ENCODE results near the gene GTF2H2C_2.
"Not testable (repeated sequence)": the region's sequence is repeated elsewhere in the genome, so short reads cannot be mapped to it uniquely, and the experiment has no call there.

The GTF2H2C_2 gene

DNA sequence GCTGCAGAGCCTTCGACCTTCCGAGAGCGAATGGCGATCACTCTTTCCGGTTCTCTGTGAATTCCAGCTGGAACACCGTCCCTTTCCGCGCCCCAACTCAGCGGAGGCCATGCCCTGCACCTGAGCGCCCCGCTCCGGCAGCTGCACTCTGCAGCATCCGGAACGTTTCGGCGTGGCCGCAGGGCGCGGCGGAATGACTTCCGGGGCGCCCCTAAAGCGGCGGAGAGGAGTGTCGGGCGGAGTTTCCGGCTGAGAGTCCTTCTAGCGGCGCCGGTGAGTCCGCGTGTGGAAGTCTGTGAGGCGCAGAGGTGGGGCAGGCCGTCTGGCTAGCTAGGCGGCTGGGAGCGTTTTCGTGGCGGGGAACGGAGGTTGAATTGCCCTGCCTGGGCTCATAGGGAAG, at the start of gene GTF2H2C_2:
GTF2H2C_2 (plus strand) TSS at position 252 of the 400 bp plus-strand sequence.
- H3K36me3 ChIP-seq; H3K27me3 ChIP-seq; intact Hi-C loops (cut with DNase I; ENCODE audit: low total_unique reads); H3K27ac ChIP-seq; H3K9me3 ChIP-seq; H3K4me1 ChIP-seq; H3K4me3 ChIP-seq; DNase-seq: not testable (repeated sequence)

DNA sequence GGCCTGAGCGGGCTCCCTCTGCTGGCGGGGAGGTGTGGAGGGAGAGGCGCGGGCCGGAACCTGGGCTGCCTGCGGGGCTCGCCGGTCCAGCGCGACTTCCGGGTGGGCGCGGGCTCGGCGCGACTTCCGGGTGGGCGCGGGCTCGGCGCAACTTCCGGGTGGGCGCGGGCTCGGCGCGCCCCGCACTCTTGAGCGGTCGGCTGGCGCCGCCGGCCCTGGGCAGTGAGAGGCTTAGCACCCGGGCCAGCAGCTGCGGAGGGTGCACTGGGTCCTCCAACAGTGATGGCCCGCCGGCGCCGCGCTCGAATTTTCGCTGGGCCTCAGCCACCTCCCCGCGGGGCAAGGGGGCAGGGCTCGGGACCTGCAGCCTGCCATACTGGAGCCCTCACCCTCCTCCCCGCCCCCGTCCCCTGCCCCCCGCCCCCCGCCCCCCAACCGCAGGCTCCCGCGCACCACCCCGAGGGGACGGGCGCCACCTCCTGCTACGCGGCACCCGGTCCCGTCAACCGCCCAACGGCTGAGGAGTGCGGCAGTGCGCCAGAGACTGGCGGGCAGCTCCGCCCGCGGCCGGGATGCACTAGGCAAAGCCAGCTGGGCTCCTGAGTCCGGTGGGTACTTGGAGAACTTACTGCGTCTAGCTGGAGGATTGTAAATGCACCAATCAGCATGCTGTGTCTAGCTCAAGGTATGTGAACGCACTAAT, 14.0 kb upstream of the GTF2H2C_2 start:
- peak in 1 of 2 donors; percentile 59 for DNase-seq
- intact Hi-C loops (cut with DNase I; ENCODE audit: low total_unique reads); H3K4me1 ChIP-seq; H3K36me3 ChIP-seq; H3K27me3 ChIP-seq; H3K9me3 ChIP-seq: not testable (repeated sequence)
- peak overlapping the region; percentile 57 to 69 for H3K27ac ChIP-seq
- H3K4me3 ChIP-seq: peak overlapping the region; percentile 48 to 55

DNA sequence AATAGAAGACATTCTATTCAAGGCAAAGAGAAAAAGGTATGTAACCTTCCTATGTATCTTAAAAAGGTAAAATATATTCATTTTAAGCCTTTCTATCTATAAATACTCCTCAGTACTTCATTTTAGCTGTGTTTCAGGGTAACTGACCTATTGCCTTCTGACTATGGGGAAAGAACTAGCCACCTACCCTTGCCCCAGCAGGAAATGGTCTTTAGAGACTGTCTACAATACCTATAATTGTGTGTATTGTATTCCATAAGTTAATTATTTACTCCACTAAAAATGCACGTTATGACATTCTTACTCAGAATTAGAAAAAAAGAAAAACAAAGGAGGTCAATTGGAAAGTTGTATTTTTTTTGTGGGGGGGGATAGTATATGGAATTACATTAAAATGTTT, 6.2 kb downstream of the GTF2H2C_2 start:
- H3K4me3 ChIP-seq; DNase-seq; intact Hi-C loops (cut with DNase I; ENCODE audit: low total_unique reads); H3K4me1 ChIP-seq; H3K27ac ChIP-seq; H3K36me3 ChIP-seq; H3K9me3 ChIP-seq; H3K27me3 ChIP-seq: not testable (repeated sequence)

DNA sequence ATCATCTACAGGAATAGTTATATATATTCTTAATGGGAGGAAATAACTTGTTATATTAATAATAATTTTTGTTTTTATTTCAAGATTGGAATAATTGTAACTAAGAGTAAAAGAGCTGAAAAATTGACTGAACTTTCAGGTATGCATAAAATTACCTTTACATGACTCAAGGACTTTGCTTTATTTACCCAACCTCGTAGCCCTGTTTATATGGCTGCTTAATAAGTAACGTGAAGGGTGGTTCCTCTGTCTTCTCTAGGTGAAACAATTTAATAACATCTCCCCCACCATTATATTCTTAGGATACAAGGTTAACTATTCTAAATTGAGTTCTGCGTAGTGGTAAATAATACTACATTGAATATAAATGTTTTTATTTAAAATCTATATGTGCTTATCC, 8.0 kb downstream of the GTF2H2C_2 start:
- intact Hi-C loops (cut with DNase I; ENCODE audit: low total_unique reads); H3K9me3 ChIP-seq; H3K27me3 ChIP-seq; DNase-seq; H3K27ac ChIP-seq; H3K4me1 ChIP-seq; H3K4me3 ChIP-seq; H3K36me3 ChIP-seq: not testable (repeated sequence)

DNA sequence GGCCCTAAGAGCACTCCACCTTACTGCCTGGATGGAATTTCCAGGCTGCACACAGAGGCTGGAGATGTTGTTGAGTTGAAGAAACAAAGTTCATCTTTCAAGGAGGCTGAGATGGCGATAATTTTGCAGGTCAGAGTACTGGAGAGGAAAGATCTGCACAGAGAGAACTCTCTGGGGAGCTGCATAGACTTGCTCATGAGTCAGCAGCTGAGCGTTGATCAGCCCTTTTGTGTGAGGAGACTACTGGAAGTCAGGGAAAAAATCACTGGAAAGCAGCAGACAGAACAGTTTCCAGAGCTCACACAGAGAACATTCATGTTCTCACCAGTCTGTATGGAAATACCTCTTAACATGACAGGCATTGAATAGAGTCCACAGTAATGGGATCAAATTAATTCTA, 23.4 kb downstream of the GTF2H2C_2 start:
- H3K4me3 ChIP-seq; H3K9me3 ChIP-seq; H3K4me1 ChIP-seq; DNase-seq; H3K27ac ChIP-seq; H3K36me3 ChIP-seq; intact Hi-C loops (cut with DNase I; ENCODE audit: low total_unique reads); H3K27me3 ChIP-seq: not testable (repeated sequence)

DNA sequence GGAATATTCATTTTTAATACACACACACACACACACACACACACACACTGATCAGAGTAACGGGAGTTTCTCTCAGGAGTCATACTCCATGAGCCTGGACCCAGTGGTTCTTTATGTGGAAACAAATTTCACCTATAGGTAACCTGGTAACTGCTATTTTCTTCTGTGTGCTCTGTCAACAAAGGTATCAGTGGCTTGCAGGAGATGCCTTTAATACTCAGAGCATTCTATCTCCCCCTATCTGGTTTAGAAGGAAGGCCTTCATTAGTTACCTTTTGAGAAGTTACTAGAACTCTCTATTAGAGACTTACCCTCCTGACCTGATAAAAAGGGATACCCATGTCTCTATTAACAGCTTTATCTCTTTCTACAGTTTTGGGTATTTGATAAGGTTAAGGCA, 34.4 kb downstream of the GTF2H2C_2 start:
- H3K4me3 ChIP-seq; DNase-seq; H3K36me3 ChIP-seq; H3K27ac ChIP-seq; H3K27me3 ChIP-seq; H3K4me1 ChIP-seq; intact Hi-C loops (cut with DNase I; ENCODE audit: low total_unique reads); H3K9me3 ChIP-seq: not testable (repeated sequence)

DNA sequence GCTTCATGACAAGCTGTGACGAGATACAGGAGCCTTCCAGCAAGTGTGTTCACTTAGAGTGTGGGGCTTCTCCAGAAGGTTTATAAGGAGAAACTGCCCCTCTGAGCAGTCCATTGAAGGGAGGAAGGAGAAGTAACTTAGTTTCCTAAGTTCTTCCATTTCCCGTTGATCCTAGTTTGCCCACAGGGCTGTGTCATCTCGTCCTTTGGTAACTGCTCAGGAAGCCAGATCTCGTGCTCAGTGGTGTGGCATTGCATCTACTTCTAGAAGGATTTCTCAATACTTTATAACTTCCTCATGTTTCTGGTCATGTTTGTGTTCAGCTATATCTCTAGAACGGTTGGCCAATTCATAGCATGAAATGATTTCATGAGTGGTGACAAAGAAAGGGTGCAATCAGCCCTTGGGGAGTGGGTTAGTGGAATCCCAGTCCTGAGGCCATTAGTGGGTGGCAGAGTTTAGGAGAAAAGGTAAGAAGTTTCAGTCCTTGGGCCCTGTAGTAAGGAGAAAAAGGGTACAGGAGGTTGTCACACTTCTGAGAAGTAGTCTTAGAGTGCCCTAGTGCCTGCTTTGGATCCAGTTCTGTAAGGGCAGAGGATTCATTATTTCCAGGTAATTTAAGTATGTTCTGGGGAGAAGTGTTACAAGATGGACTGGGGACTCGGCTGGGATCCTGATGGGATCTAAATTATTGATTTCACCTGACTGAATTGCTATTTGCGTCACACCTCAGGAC, 36.2 kb downstream of the GTF2H2C_2 start:
- DNase-seq; intact Hi-C loops (cut with DNase I; ENCODE audit: low total_unique reads); H3K27ac ChIP-seq; H3K9me3 ChIP-seq; H3K4me1 ChIP-seq; H3K27me3 ChIP-seq; H3K4me3 ChIP-seq; H3K36me3 ChIP-seq: not testable (repeated sequence)

DNA sequence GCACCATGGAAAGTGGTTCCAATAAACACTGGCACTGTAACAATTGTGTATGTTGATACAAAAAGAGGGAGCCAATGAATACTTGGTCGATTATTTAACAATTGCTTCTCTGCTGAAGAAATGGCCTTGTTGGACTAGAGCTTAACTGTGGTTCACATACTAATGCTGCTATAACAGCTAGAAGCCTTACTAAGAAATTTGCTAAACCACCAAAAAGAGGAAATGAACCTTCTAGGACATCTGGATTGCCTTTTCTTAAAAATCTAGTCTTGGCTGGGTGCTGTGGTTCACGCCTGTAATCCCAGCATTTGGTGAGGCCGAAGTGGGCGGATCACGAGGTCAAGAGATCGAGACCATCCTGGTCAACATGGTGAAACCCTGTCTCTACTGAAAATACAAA, 41.9 kb downstream of the GTF2H2C_2 start:
- H3K36me3 ChIP-seq: not testable (repeated sequence)

DNA sequence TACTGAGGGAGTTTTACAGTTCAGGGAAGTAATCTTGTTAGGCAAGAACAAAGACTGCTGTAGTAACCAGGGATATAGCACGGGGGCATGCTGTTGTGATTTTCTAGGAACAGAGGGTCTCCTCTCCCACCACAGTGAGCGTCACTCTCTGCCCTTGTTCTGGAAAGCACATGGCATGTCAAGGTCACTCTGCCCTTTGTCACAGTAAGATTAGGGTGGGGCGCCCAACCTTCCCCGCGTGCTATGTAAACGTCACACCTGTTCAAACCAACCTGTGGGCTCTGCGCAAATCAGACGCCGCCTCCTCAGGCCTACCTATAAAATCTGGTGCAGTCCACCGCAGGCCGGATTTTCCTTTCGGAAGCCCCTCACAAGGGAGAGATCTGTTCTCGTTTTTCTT, 44.0 kb downstream of the GTF2H2C_2 start:
- H3K9me3 ChIP-seq; H3K4me1 ChIP-seq; H3K27ac ChIP-seq; H3K36me3 ChIP-seq; DNase-seq; H3K4me3 ChIP-seq; intact Hi-C loops (cut with DNase I; ENCODE audit: low total_unique reads); H3K27me3 ChIP-seq: not testable (repeated sequence)

More for the DNA sequence above, 41.9 kb downstream of the GTF2H2C_2 start:
- H3K4me3 ChIP-seq; intact Hi-C loops (cut with DNase I; ENCODE audit: low total_unique reads); H3K4me1 ChIP-seq; H3K27me3 ChIP-seq; H3K9me3 ChIP-seq; DNase-seq; H3K27ac ChIP-seq: not testable (repeated sequence)

DNA sequence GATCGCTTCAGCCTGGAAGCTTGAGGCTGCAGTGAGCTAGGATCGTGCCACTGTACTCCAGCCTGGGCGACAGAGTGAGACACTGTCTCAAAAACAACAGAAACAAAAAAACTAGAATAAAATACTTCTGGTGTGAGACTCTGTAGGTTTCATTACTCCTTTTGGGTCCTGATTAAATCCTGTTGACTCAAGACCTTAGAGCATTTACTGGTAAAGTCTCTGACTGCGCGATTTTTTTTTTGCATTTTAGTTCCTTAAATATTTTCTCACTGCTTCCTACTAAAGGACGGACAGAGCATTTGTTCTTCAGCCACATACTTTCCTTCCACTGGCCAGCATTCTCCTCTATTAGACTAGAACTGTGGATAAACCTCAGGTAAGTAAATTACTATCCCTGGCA, 46.8 kb downstream of the GTF2H2C_2 start:
- intact Hi-C loops (cut with DNase I; ENCODE audit: low total_unique reads); H3K4me1 ChIP-seq; H3K36me3 ChIP-seq; H3K4me3 ChIP-seq; H3K9me3 ChIP-seq; H3K27ac ChIP-seq; H3K27me3 ChIP-seq; DNase-seq: not testable (repeated sequence)

DNA sequence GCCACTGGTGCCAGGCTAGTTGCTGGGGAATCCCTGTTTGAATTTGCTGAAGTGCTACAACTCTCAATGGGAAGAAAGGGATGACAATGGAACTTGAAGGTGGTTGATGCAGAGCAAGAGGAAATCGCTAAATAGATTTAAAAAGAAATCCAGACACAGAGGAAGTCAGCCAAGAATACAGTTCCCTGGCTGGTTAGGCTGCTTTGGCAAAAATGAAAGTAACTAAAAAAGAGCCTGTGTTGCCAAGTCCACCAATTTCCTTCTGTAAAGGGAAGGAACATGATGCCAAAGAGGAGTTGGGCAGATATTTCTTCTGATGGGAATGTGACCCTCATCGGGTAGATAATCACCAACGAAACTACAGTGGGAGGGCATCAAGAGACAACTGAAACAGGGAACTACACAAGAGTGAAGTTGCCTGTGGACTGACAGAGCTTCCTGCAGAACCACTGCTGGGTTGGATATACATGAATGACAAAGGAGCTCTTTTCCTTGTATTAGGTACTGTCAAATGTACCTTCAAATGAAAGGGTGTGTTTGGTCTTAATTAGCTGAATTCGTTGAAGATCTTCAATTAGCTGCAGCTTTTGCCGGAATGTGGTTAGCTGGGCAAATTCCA, 49.0 kb downstream of the GTF2H2C_2 start:
- H3K9me3 ChIP-seq; H3K36me3 ChIP-seq; H3K4me1 ChIP-seq; DNase-seq; H3K4me3 ChIP-seq; H3K27me3 ChIP-seq; intact Hi-C loops (cut with DNase I; ENCODE audit: low total_unique reads); H3K27ac ChIP-seq: not testable (repeated sequence)

DNA sequence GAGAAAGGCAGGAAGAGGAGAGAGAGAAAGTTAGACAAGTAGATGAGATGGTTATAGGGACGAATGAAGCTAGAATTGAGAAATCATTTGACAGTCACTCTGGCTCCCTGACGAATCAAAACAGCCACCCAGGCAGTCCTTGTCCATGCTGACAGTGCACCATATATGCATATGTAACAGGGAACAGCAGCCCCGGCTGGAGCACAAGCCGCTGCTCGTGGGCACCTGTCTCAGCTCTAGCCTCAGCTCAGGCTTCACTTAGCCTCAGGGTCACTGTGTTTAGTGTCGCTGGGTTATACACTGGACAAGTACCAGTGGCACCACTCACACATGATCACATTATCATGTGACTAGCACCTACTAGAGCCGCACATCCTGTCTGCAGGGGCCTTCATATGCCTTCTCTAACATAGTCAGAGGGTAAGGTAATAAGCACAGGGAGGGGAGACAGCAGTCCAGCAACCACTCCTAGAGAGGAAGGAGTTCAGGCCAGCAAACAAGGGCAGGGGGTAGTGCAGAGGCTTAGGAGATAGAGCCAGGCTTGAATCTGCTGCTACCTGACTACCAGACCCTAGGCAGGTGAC, 54.9 kb downstream of the GTF2H2C_2 start:
- DNase-seq; H3K27ac ChIP-seq; H3K36me3 ChIP-seq; H3K9me3 ChIP-seq; intact Hi-C loops (cut with DNase I; ENCODE audit: low total_unique reads); H3K4me3 ChIP-seq; H3K27me3 ChIP-seq; H3K4me1 ChIP-seq: not testable (repeated sequence)

Measured in tibial artery (tissue), 4 donors.